Activated CD8-positive, alpha-beta memory T cell treated with anti-CD3 and anti-CD28 coated beads for 36 hours (primary cell): ENCODE results near the gene PNLIPRP2. TPM values are rescaled to one million over a fixed set of nuclear protein-coding genes. Genes with fewer than 3 reads are reported as not detected.

Experiments used
- CTCF ChIA-PET: fragments of 350-600 bp; sonication (Branson Sonifier 250); formaldehyde crosslinking; loops from one replicate; lab custom pipeline; 2021; ENCODE audit warnings: antibody characterized with exemption; lab: Charles Lee
- POLR2A ChIA-PET: fragments of 350-600 bp; sonication (Branson Sonifier 250); formaldehyde crosslinking; loops from one replicate; lab custom pipeline; 2021; ENCODE audit warnings: antibody characterized with exemption; lab: Charles Lee
- total RNA-seq, 2 experiments: library from RNA; stranded (reverse); gene quantifications; one replicate each; pipeline ENCODE4 v1.2.3, GENCODE V29; 2021

Gene PNLIPRP2
- total RNA-seq, 2 experiments from 2014 or later, result not detected

GRCh38 chr10:116672891-116673290, 52.1 kb downstream of the PNLIPRP2 start:
- ChIA-PET CTCF (no interaction called here), POLR2A (no interaction called here)

- POLR2A ChIA-PET, result no interaction called here
- CTCF ChIA-PET, result no interaction called here
Observed at GRCh38 chr10:116673866-116674265, 53.1 kb downstream of the PNLIPRP2 start.

- ChIA-PET POLR2A (no interaction called here), CTCF (no interaction called here)
Observed at GRCh38 chr10:116674901-116675423, 54.2 kb downstream of the PNLIPRP2 start.

GRCh38 chr10:116676118-116676517, 55.4 kb downstream of the PNLIPRP2 start:
- ChIA-PET POLR2A (no interaction called here), CTCF (no interaction called here)

- CTCF ChIA-PET, result no interaction called here
Observed at GRCh38 chr10:116676633-116677032, 55.9 kb downstream of the PNLIPRP2 start.

GRCh38 chr10:116679351-116679750, 58.6 kb downstream of the PNLIPRP2 start:
- ChIA-PET CTCF (no interaction called here), POLR2A (no interaction called here)

More at GRCh38 chr10:116676633-116677032, 55.9 kb downstream of the PNLIPRP2 start:
- POLR2A ChIA-PET, result no interaction called here

GRCh38 chr10:116683166-116683565, 62.4 kb downstream of the PNLIPRP2 start:
- POLR2A ChIA-PET, result no interaction called here

GRCh38 chr10:116683821-116684220, 63.1 kb downstream of the PNLIPRP2 start:
- CTCF ChIA-PET, result interaction anchor here (1.0 kb wide), 1 partner anchor 104 kb away, joined by 3 read pairs; no protein-coding TSS in a partner anchor

More at GRCh38 chr10:116683166-116683565, 62.4 kb downstream of the PNLIPRP2 start:
- CTCF ChIA-PET, result interaction anchor here (1.0 kb wide), 1 partner anchor 104 kb away, joined by 3 read pairs; no protein-coding TSS in a partner anchor

GRCh38 chr10:116684781-116685180, 64.0 kb downstream of the PNLIPRP2 start:
- CTCF ChIA-PET, result interaction anchor here (1.0 kb wide), 1 partner anchor 41 kb away, joined by 3 read pairs; no protein-coding TSS in a partner anchor

More at GRCh38 chr10:116683821-116684220, 63.1 kb downstream of the PNLIPRP2 start:
- POLR2A ChIA-PET, result no interaction called here

GRCh38 chr10:116685807-116686206, 65.1 kb downstream of the PNLIPRP2 start:
- POLR2A ChIA-PET, result no interaction called here

More at GRCh38 chr10:116684781-116685180, 64.0 kb downstream of the PNLIPRP2 start:
- POLR2A ChIA-PET, result no interaction called here

GRCh38 chr10:116686632-116687031, 65.9 kb downstream of the PNLIPRP2 start:
- ChIA-PET CTCF (no interaction called here), POLR2A (no interaction called here)

More at GRCh38 chr10:116685807-116686206, 65.1 kb downstream of the PNLIPRP2 start:
- CTCF ChIA-PET, result no interaction called here

GRCh38 chr10:116687633-116688032, 66.9 kb downstream of the PNLIPRP2 start:
- CTCF ChIA-PET, result interaction anchor here (1.0 kb wide), 1 partner anchor 101 kb away, joined by 3 read pairs; no protein-coding TSS in a partner anchor
- POLR2A ChIA-PET, result no interaction called here

GRCh38 chr10:116688241-116688711, 67.5 kb downstream of the PNLIPRP2 start:
- ChIA-PET CTCF (no interaction called here), POLR2A (no interaction called here)

- CTCF ChIA-PET, result no interaction called here
- POLR2A ChIA-PET, result no interaction called here
Observed at GRCh38 chr10:116688741-116689495, 68.2 kb downstream of the PNLIPRP2 start.

- ChIA-PET CTCF (no interaction called here), POLR2A (no interaction called here)
Observed at GRCh38 chr10:116689744-116690143, 69.0 kb downstream of the PNLIPRP2 start.

GRCh38 chr10:116690356-116691322, 69.9 kb downstream of the PNLIPRP2 start:
- ChIA-PET POLR2A (no interaction called here), CTCF (no interaction called here)

- ChIA-PET CTCF (no interaction called here), POLR2A (no interaction called here)
Observed at GRCh38 chr10:116691635-116692034, 70.9 kb downstream of the PNLIPRP2 start.

- ChIA-PET CTCF (no interaction called here), POLR2A (no interaction called here)
Observed at GRCh38 chr10:116692225-116692624, 71.5 kb downstream of the PNLIPRP2 start.

GRCh38 chr10:116694243-116694926, 73.6 kb downstream of the PNLIPRP2 start:
- ChIA-PET POLR2A (no interaction called here), CTCF (no interaction called here)
